Astrocyte of the spinal cord (primary cell): ENCODE data around the gene DNAH7.
A peak's percentile ranks its signal among the peaks of the same experiment; 100 is the strongest.

Experiments
- DNase-seq: peaks from one replicate; pipeline ENCODE4 v3.0.0; 2011; ENCODE audit warnings: low read depth, low spot score
- H3K4me3 ChIP-seq: 2 replicates; pipeline ENCODE4 v1.5.1; 2011; ENCODE audit warnings: low read depth, mild to moderate bottlenecking, low read length, moderate library complexity
- CTCF ChIP-seq: IDR thresholded peaks from 2 replicates; pipeline ENCODE4 v1.5.1; 2012; ENCODE audit warnings: low read depth, mild to moderate bottlenecking, low read length, inconsistent platforms
- in situ Hi-C: cut with HindIII; loops from 2 replicates; pipeline ENCODE4 v1.10.0; 2017; ENCODE audit warnings: low sequenced_read_pairs

Gene DNAH7

GRCh38 chr2:196104066-196104465 is 35.4 kb upstream of the DNAH7 start:
- H3K4me3 ChIP-seq: no peak overlapping the region
- TF ChIP-seq CTCF: no peak
- in situ Hi-C loops: no loop called here
- DNase-seq: no peak

- in situ Hi-C loops: no loop called here
- DNase-seq: no peak
- H3K4me3 ChIP-seq: no peak overlapping the region
- TF ChIP-seq CTCF: no peak
Observed at GRCh38 chr2:196103626-196104025, 35.0 kb upstream of the DNAH7 start.

GRCh38 chr2:196101325-196101991 is 32.8 kb upstream of the DNAH7 start:
- peak; percentile 59 for DNase-seq
- no peak for TF ChIP-seq CTCF
- in situ Hi-C loops: no loop called here
- H3K4me3 ChIP-seq: no peak overlapping the region

DNA sequence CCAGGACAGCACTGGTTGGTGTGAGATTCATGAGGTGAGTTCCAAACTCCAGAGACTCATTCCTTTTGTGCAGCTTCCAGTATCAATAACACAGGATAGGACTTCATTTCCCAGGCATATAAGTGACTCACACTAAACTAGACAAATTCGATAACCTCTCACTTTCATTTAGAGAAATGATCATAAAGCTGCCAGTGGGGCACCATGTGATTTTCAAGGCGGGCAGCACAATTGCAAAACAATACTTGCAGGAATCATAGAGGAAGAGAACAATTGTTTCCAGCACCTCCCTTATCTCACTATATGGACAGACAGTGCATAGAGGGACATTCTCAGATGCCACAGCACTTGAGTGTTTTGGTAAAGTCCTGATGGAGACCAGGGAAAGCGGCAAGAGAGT is 31.3 kb upstream of the DNAH7 start:
- no peak overlapping the region for H3K4me3 ChIP-seq
- TF ChIP-seq CTCF: no peak
- peak; percentile 41 for DNase-seq
- in situ Hi-C loops: no loop called here

DNA sequence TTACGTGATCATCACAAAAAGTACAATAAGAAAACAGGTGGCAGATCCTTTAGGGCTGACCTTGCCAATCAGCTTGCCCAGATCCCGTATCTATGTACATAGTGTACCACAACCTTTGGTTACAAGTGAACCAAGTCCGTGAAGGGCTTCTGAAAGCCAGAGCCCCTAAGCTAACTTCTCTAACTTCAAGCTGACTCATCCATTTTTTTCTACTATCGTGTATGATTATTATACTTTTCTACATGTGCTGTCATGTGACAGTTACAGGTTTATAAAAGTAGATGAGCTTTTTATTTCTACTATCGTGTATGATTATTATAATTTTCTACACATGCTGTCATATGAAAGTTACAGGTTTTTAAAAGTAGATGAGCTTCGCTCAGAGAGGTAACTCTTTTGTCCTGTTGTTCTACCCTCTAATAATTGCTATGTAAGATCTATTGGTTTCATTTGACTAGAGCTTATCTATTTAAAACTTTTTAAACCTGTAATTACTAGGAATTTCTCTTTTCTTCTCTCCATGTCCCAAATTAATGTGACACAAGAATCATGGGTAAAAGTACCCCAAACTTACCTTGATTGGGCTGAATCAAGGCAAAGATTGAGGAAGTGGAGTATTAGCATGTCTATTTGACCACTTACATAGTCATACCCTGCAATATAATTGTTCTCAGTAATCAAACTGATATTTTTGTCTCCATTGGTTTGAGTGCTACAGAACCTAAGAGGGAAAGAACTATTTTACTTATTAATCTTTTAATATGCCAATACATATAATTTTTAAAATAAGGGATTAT is 29.4 kb upstream of the DNAH7 start:
- no peak for TF ChIP-seq CTCF
- H3K4me3 ChIP-seq: no peak overlapping the region
- in situ Hi-C loops: no loop called here
- no peak for DNase-seq

- H3K4me3 ChIP-seq: no peak overlapping the region
- in situ Hi-C loops: no loop called here
- TF ChIP-seq CTCF: no peak
- DNase-seq: no peak
Observed at GRCh38 chr2:196096982-196097745, 28.5 kb upstream of the DNAH7 start.
